HG02623 (cell line): Measurements from ENCODE around the gene NTPCR.

Source experiments
- ATAC-seq: cut with Tn5 transposase; IDR thresholded peaks from one replicate; pipeline ENCODE4 v1.9.1; 2021; ENCODE audit warnings: moderate library complexity; ENCODE audit not compliant: unreplicated experiment

The NTPCR gene

DNA sequence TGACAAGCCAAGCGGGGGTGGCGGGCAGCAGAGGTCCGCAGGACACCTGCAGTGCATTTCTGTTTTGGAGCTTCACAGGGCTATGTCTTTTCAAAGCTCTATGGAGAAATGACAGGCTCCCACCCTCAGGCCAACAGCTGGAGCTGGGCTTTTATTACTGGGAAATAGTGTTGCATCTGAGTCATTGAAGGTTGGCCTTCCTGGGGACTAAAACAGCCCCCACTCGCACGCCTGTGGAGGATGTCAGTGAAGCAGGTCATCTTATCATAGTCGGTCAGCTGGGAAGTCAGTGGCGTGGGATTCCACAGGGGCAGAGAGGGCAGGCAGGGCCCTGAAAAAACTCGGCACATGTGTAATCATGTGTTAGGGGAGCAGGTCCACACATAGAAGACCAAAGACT, 55.3 kb downstream of the NTPCR start:
- ATAC-seq, result no peak

DNA sequence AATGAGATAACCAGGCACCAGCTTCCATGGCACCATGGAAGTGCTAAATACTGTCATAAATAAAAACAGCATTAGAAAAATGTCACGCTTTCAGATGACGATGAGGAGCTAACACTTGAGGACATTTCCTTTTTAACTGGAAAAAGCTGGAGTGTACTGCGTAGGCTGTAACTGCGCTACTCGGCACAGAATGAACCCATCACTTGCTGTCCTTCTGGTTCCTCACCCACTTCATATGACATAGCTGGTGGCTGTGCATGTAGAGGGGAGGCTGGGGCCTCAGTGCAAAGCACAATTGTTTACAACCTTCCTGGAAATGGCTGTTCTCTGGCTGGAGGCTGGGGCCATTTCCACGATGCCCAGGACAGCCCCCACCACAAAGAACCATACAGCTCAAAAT, 55.7 kb downstream of the NTPCR start:
- ATAC-seq, result no peak

DNA sequence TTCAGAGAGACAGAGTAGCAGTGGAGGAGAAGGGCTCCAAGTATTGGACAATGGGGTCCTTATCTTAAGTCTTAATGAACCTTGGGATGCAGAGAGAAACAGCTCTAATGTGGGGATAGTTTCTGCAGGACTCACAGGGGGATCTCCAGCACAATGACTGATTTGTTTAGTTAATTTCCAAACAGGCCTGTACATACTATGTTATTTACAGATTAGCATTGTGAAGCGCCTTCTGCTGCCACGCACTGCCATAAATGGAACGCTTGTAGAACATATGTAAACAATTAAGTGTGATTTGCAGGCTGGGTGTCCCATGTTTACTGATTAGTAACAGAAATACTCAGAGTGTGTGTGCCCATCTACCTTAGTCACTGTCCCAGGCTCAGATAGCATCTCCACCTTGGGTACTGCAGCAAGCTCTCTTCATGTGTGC, 56.1 kb downstream of the NTPCR start:
- ATAC-seq, result no peak

DNA sequence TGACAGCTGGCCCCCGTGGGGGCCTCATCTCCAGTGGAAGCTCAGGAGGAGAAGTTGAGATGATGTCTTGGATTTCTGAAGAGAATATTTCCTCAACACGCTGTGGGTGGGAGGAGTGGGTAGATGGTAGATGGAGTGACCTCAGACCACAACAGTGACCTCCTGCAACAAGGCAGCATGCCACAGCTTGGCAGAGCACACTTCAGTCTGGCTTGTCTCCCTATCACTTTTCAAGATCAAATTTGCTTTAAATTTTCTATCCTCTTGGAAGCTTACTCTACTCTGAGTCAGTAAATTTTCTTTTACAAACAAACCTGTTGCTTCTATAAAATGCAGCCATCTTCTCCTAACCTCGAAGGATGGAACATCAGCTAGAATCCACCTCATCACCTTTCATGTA, 59.7 kb downstream of the NTPCR start:
- ATAC-seq, result no peak

DNA sequence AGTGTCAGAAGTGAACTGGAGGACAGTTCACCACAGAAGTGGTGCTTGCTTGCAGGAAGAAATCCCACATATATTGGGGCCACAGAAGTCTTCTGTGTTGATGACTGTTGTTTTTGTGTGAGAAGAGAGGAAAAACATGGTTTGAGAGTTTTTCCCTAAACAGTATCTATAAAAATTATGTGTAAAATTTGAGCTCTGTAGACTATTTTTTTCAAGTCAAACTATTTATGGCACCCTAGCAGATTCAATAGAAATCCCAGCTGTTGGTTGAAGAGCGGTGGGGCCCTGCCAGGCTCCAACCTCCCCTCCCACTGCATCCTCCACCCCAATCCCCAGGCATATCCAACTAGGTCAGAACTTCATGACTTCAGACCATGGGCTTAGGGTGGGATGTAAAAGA, 61.6 kb downstream of the NTPCR start:
- ATAC-seq, result no peak

DNA sequence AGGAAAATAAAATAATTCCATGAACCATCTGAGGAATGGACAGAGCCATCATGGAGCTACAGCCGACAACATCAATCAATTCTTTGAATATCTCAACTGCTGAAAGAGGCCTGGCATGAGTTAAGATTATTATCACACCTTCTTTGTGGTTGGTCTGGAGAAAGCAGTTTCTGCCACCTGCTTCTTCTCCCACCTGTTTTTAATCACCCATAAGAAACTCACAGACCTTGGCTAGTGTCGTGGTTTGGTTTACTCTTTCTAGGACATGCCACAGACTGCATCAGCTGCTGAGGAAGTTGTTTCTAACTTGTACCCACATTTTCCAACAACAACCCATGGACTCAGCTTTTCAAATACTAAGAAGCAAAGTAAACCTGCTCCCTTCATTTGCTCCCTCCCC, 65.6 kb downstream of the NTPCR start:
- ATAC-seq, result peak; percentile 55

DNA sequence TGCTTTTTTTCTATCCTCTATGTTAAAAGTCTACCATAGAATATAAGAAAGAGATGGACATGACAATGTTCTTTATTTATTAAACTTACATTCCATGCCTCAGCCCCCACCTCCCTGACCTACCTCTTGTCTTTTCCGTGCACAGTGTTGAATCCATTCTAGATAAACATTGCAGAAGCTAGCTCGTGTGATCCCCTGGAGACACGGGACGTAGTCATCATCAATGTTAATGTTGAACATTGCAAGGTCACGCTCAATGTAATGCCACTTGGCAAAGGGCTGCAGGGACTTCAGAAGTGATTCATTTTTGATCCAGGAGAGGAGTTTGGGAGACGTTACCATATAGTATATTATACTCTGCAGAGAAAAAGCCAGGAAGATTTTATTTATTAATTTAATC, 66.4 kb downstream of the NTPCR start:
- no peak for ATAC-seq

DNA sequence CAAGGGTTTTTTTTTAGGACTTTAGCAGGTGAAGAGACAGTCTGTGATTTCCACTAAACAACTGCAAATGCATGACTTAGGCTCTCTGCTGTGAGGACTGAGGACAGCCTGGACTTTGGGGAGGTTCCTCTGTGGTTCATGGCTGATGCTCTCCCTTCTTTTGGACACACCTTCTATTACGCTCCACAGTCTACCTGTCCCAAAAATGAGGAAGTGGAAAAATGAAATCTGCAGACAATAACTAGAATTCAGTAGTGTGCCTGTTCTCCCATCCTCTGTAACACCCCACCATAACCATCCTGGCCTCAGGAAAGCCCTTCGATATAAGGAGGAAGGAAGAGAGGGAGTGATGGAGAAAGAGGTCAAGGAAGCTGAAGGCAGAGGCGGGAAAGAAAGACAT, 68.7 kb downstream of the NTPCR start:
- ATAC-seq, result no peak

DNA sequence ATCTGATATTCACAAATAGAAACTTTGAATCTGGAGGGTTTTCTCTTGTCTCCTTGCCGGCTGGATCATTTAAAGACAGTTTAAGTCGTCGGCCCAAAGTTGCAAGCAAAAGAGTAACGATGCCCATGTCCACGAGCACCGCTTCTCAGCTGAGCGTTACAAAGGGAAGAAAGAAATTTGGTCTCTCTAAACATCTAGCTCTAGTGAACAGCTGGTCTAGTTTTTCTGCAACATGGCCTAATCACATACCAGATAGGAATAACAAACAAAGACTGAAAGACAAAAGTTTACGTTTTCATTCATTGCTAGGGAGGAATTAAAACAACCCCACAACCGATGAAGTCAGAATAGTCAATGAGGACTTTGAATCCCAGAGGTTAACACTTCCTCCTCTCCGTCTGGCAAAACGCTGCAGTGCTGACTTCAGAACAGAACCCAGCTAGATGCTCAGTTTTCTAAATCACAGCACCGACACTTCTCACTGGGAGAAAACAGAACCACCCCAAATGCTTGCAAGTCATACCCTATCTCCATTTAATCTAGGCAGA, 69.4 kb downstream of the NTPCR start:
- ATAC-seq, result no peak

DNA sequence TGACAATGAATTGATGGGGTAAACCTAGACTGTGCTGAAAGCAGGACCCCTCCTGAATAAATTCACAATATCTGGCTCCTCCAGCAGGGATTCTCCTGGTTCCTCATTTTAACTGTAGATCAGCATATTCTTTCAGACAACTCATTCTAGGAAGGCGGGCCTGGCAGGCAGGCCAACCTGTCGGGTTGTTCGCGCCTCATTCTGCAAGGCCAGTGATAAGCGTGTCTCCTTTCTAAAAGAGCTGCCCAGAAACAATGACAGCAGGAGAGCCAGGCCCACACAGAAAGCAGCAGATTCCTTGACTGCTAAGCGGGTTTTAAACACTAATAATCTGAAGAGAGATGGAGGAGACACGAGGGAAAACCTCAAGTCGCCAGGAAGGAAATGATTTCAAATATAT, 70.0 kb downstream of the NTPCR start:
- no peak for ATAC-seq

DNA sequence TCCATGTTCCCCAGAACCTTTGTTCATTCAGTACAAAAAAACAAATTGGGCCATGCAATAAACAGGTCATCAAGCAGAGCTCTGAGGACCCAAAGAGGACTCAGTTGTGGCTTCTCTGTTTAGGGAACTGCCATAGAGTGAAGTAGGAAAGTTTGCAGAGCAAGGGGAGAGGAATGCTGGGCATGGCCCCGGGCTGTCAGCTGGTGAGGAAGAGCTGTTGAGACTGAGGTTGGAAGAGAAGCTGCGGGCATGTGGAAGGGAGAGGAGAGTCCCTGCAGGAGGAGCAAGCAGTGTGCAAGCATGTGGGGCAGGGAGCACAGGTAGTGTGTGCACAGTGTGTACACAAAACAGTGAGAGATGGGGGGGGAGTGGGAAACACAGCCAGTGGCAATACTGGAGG, 71.8 kb downstream of the NTPCR start:
- ATAC-seq, result no peak

DNA sequence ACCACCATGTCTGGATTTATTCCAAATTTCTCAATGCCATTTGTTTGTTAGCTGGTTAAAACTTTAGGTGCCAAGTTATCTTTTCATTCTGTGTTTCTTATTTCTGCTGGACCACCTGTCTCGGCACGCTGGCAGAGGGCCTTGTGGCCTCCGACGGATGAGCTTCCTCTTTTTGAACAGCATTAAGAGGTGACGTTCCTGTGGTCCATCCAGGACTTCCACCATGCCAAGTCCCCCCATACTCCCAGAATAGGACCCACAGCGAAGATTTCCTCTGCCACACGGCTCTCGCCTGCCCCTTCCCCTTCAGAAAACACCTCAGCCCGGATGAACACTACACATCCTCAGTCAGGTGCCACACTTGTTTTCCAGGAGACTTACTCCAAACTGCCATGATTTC, 73.8 kb downstream of the NTPCR start:
- ATAC-seq, result no peak

DNA sequence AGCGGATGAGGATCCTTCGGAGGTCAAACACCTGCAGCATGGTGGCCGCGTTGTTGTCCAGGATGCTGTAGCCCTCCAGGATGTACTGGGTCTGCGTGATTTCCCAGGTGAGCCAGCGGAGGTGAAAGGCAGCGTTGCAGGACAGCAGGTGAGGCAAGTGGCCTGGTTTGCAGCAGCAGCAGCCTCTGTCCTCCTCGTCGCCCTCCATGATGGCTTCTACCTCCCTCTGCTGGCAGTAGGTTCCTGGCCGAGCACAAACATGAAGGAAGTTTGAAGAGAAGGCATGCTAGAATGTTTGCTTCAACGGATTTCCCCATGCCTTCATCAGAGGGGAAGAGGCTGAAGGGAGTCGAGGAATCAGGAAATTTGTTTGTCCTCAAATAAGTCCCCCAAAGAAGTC, 74.7 kb downstream of the NTPCR start:
- no peak for ATAC-seq

DNA sequence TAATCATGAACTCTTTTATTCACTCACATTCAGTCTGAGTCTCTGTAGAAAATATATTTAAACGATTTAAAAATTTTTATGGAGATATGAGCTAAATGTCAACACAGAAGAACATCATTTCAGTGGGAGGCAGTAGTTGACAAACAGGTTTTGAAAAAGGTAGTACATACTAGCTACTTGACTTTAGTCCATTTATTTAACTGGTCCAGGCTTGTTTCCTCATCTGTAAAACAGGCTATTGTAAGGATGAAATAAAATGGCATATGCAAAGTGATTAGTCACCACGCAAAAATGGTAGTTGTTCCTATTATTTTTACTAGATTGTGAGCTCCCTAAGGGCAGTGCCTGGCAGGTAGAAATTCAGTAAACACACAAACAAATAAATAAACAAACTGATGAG, 75.2 kb downstream of the NTPCR start:
- ATAC-seq, result no peak

DNA sequence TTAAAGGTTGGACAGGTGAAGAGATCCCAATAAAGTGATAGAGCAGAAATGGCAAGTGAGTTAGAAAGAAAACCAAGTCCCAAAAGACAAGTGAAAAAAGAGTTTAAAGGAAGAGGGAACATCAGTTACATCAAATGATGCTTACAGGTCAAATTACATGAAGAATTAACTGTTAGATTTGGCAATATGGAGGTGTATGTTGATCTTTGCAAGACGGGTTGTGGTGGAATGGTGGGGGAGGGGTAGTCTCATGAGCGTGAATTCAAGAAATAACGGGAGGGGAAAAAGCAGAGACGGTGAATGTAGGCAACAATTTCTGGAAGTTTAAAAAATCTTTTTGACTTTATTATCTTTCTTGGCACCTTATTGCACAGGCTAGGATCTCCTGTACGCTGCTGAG, 76.6 kb downstream of the NTPCR start:
- ATAC-seq, result no peak

DNA sequence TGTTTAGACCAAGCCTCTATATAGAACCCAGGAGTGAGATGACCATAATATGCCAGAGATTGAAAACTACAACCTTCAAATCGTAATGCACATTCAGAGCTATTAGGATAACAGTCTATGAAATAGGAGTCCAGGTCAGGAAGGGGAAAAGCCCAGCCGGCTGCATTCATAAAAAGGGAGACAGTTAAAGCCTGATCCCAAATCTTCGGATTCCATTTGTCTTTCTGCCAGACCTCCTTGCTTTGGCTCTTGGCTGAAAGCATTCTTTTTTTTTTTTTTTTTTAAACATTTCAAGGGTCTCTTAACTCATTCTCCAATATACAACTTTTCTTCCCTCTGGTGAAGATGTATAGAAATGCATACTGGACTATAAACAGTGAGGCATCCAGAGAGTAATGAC, 81.1 kb downstream of the NTPCR start:
- no peak for ATAC-seq

DNA sequence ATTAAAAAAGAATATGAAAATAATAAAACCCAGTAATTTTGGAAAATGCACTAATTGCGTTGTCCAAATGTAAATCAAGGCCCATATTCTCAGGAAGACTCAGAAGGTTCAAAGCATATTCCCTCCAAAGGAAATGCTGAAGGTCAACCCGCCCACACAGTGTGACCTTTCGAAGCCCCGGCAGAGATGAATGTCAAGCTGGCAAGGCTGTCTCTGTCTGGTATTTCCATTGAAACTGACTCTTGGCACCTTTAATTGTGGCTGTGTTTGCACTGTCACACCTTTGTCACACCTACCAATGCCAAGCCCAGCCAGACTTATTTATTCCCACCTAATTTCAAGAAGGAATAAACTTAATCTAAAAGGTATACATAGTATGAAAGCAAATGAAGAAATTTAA, 82.5 kb downstream of the NTPCR start:
- no peak for ATAC-seq

DNA sequence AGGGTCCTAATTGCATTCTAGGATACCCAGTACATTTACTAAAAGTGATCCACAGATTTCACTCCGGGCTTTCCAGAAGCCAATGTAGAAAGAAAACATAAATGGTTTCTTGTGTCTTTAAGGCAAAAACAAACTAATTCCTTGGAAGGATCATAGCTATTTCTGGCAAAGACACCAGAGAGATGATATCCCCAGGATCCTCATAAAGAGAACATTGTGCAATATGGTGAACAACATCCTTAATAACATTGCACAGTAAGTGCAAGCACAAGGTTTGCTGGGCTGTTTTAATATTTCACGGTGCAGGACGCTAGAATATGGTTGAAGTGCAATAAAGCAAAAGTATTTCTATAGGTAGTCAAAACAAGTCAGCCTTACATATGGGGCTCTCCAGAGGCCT, 83.0 kb downstream of the NTPCR start:
- ATAC-seq, result no peak
